C4-2B (cell line): ENCODE results near the gene RIMBP2.

ENCODE experiments used
- H3K27ac ChIP-seq: fragments of 450-650 bp; 2 replicates; pipeline ENCODE4 v1.5.1; 2017
- ZFX ChIP-seq: fragments of 450-650 bp; IDR thresholded peaks from 2 replicates; pipeline ENCODE4 v1.6.1; 2017
- TF ChIP-seq, protein P1 (sequence below): fragments of 450-650 bp; conservative IDR thresholded peaks from 2 replicates; pipeline ENCODE4 v1.5.1; 2017; ENCODE audit warnings: mild to moderate bottlenecking

Gene RIMBP2

DNA sequence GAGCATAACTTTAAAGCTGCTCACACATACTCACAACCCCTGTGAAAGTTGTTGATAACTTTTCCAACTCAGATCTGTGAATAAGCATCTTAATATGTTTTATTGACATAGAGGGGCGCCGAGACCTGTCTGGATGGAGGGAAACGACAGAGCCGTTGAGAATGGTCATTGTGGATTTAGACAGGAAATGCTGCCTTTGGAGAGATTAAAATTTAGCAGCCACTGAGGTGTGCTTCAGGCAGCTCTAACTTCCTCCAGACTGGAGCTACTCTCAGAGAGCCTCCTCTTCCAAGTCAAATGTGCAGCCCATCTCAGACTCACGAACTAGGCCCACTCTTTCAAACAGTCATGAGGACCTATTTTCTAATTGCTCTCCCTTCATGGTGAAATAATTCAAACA, 90.9 kb downstream of the RIMBP2 start:
- H3K27ac ChIP-seq, result no peak overlapping the region
- TF ChIP-seq, protein P1, sequence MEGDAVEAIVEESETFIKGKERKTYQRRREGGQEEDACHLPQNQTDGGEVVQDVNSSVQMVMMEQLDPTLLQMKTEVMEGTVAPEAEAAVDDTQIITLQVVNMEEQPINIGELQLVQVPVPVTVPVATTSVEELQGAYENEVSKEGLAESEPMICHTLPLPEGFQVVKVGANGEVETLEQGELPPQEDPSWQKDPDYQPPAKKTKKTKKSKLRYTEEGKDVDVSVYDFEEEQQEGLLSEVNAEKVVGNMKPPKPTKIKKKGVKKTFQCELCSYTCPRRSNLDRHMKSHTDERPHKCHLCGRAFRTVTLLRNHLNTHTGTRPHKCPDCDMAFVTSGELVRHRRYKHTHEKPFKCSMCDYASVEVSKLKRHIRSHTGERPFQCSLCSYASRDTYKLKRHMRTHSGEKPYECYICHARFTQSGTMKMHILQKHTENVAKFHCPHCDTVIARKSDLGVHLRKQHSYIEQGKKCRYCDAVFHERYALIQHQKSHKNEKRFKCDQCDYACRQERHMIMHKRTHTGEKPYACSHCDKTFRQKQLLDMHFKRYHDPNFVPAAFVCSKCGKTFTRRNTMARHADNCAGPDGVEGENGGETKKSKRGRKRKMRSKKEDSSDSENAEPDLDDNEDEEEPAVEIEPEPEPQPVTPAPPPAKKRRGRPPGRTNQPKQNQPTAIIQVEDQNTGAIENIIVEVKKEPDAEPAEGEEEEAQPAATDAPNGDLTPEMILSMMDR, result no peak
- no peak for TF ChIP-seq ZFX

DNA sequence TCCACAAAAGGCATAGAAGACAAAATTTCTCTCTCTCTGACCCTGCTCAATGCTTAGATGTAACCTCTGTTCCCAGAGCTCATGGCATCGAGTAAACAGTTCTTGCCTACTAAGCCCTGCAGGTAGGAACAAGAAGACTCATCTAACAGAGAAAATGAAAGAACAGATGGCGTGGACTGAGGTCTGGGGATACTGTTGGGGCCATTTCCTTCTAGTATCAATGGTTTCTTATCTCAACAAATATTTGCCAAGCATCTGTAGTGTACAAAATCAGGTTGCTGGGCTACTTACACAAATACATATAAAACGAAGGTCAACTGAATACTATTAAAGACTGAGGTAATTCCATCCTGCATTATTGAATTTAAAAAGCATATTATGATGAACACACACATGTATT, 93.3 kb downstream of the RIMBP2 start:
- TF ChIP-seq, protein P1, result no peak
- TF ChIP-seq ZFX, result no peak
- H3K27ac ChIP-seq, result no peak overlapping the region

DNA sequence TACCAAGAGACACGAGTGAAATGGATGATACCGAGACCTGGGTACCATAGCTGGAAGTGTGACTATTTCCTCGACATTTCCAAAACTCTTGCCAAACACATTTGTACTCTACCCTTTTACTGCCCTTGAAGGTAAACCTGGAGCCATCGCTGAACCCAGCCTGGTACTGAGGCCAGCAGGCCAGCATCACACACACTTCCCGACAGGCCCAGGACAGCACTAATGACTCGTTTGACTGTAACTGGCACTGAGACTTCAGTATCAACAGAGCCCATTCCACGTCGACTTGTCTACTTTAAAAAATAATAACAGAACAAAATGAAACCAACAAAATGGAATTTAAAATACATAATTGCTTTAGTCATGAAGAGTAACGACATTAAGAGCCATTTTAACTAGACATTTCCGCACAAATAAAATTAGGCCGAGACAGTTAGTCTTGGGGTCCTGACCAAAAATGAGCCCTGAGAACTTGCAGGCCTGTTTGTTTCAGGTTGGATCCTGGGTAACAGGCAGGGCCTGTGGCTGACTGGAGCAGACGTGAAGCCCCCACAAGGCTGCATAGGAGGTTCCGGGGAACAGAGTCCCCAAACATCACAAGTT, 94.3 kb downstream of the RIMBP2 start:
- TF ChIP-seq ZFX, result no peak
- TF ChIP-seq, protein P1, result no peak
- no peak overlapping the region for H3K27ac ChIP-seq

DNA sequence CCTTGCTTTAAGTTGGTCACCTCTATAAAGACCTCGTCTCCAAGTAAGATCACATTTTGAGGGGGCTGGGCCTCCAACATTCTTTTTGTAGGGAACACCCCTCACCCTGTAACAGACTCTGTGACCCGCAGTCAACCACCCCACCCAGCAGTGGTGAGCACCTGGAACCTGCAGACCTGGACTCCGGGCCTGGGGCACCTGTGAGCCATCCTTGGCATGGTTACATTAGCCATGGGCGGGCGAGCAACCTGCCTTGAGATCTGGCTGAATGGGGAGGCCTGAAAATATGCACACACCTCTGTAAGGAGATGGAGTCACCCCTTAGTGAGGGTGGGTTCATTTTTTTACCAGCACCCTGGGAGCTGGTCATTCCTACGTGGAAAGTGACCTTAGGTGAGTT, 95.3 kb downstream of the RIMBP2 start:
- TF ChIP-seq ZFX, result no peak
- TF ChIP-seq, protein P1, result no peak
- H3K27ac ChIP-seq, result no peak overlapping the region

DNA sequence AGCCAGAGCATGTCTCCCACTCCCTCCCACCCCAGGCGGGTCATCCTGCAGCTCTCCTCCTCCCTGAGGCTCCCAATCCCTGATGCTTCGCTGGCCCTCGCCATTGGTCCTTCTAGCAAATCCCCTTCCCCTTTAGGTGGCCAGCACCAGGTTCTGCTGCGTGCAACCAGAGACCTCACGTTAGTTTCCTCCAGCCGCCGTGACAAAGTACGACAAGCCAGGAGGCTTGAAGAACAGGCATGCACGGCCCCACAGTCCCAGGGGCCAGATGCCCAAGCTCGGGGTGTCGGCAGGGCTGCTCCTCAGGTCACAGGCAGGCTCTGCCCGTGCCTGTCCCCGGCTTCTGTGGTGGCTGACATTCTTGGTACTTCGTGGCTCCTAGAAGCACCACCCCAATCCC, 95.8 kb downstream of the RIMBP2 start:
- no peak for TF ChIP-seq ZFX
- TF ChIP-seq, protein P1, result no peak
- no peak overlapping the region for H3K27ac ChIP-seq

DNA sequence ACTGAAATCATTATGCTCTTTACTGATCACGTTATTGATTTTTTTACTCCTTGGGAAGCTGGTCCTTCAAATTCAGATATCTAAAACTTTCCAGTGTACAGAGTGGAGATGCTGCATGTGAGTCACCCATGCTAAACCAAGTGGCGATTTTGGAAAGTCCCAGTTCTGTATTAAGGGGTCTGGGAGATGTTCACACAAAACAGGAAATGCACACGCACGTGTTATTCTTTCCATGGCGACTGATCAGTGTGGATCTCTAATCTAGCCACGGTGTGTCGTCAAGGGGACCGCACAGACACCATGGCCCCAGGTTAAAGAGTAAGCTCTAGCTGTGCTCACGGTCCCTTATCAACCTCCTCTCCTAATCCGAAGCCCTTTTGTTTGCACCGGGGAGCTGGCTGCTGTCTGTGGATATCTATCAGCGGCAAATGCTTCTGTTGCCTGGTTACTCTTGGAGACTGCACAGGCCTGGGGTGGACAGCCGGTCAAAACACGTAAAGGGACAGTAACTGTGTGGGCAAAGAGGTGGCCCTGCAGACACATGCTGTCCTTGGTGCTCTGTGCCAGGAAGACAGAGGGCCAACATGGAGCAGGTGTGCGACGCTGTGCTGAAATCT, 96.6 kb downstream of the RIMBP2 start:
- no peak overlapping the region for H3K27ac ChIP-seq
- no peak for TF ChIP-seq ZFX
- TF ChIP-seq, protein P1, result no peak

DNA sequence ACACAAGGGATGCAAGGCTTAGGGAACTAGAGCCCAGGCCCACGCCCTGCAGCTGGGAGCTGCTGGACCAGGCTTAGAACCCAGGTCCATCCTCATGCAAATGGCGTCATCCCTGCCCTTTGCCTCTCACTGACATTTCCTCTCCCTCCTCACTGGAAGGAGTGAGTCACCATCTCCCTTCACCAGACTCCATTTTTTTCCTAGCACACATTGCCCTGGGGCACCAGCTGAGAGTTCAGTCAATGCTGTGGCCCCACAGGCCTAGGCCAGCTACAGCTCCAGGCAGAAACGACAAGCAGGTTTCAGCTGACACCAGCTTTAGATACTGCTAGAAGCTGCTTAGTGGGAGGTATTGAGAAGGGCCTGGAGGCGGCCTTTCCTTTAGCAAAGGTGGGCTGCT, 98.9 kb downstream of the RIMBP2 start:
- no peak for TF ChIP-seq ZFX
- TF ChIP-seq, protein P1, result no peak
- no peak overlapping the region for H3K27ac ChIP-seq
